Stimulated activated CD8-positive, alpha-beta memory T cell treated with anti-CD3 and anti-CD28 coated beads, Interleukin-15, amount 100 ng/mL, for 48 hours (primary cell): ENCODE results near the gene TTC9.

ENCODE experiments used
- DNase-seq, 2 donors: peaks; one replicate each; pipeline ENCODE4 v3.0.0-alpha.2; 2020; ENCODE audit warnings: low read depth in 2 of 2

TTC9 gene

DNA sequence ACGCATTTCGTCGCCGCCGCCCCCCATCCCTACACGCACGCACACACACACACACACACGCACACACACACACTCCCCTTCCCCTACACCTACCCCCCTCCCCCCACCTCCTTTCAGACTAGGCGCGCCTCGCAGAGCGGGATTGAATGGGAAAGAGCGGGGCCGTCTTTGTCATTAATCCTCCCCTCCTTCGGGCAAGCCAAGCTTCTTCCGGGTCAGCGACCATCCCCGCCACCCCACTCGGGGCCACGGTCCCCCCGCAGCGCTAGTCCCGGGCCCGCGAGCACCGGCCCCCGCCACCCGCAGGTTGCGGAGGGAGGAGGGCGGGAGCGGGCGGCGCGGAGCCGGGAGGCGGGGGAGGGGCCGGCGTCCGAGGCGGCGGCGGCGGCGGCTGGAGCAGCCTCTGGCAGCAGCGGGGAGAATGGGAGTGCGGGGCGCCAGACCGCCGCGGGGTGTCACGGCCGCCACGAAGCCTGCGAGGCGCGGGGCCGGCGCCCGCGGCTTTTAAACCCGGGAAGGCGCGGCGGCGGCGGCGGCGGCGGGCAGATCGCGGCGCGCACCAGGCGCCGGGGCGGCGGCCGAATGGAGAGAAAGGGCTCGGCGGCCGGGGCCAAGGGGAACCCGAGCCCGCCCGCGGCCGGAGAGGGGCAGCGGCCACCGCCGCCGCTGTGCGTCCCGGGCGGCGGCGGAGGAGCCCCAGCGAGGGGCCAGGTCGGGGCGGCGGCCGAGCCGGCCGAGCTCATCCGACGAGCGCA lies at the start of gene TTC9:
Gene TTC9, plus strand, starts transcription at position 369 of the 755 bp plus-strand sequence. Its CDS starts 214 bp downstream, at position 583.
- no peak for DNase-seq

DNA sequence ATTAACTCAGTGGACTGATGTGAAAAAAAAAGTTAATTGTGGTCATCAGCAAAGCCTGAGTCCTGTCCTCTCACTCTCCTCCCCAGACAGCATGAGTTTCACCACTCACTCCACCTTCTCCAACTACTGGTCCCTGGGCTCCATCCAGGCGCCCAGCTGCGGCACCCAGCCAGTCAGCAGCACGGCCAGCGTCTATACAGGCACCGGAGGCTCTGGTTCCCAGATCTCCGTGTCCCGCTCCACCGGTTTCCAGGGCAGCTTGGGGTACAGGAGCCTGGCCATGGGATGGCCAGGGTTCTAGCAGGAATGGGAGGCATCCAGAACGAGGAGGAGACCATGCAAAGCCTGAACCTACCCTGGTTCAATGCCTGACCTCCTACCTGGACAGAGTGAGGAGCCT lies 47.3 kb upstream of the TTC9 start:
- DNase-seq: no peak

DNA sequence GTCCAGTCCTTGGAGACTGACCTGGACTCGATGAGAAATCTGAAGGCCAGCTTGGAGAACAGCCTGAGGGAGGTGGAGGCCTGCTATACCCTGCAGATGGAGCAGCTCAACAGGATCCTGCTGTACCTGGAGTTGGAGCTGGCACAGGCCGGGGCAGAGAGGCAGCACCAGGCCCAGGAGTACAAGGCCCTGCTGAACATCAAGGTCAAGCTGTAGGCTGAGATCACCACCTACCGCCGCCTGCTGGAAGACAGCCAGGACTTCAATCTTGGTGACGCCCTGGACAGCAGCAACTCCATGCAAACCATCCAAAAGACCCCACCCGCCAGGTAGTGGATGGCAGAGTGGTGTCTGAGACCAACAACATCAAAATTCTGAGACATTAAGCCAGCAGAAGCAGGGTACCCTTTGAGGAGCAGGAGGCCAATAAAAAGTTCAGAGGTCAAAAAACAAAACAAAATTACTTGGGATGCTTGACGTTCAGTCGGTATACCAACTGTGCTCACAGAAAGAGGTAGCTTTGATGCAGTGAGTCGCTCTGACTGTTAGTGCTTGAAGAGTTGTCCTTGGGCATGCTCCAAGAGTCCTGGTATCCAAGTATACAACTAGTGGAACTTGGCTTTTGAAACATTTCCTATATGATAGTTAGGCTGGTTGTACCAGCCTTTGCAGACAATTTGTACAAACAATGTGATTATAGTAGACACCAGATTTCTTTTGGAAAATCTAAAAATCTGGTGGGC lies 46.1 kb upstream of the TTC9 start:
- DNase-seq: no peak

- no peak for DNase-seq
Observed at GRCh38 chr14:70597731-70598130, 44.0 kb upstream of the TTC9 start.

- DNase-seq: no peak
Observed at GRCh38 chr14:70599345-70599744, 42.4 kb upstream of the TTC9 start.

DNA sequence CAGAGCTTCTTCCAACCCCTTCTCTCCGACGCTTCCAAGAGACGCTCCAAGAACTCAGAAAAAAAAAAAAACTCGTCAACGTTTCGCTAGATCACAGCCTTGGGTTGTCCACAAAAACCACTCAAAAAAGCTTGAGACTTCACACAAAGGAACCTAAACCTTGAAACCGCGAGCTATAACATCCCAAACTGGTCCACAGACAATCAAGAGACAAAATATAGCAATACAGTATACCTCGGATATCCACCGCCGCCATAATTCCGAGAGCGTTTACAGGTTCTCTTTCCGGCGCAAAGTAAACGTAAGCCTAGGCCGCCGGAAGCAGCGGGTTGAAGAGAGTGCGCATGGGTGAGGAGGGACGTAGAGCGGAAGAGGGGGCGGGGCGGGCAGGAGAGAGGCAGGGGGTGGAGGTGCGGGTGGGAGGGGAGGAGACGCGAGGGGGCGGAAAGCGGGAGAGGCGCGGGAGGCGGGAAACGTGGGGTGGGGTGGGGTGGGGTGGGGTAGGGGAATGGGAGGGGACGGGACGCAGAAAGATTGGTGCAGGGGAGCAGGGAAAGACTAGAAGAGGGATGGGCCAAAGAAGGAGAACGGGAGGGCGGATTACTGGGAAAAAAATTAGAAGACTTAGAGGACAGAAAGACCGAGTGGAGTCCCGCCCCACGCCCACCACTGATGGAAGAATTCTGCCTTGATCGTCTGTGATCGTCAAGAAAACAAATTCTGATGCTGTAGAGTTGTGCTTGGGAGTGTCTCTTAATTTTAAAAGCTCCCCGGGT lies 41.1 kb upstream of the TTC9 start, which contains the start of gene MED6:
Gene MED6, minus strand, starts transcription at position 274 of the 776 bp plus-strand sequence. Its CDS starts 18 bp downstream, at position 256.
- DNase-seq: peak; percentile 83 to 88

DNA sequence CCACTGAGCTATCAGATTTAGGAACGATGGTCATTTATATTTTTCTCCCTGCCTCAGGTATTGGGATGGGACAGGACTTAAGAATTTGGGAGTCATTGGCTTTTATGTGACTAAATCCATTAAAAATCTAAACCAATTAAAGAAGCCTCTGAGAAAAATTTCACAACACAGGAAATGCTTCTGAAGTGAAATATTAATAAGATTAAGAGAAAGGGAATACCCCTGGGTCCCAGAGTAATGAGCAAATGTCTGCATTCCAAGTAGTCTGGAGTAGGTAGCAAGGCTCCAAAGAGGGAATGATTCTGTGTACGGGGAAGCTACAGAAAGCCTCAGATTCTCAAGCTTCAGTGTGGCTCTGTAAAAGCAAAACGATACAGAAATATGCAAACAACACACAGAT lies 40.6 kb upstream of the TTC9 start:
- DNase-seq: no peak

DNA sequence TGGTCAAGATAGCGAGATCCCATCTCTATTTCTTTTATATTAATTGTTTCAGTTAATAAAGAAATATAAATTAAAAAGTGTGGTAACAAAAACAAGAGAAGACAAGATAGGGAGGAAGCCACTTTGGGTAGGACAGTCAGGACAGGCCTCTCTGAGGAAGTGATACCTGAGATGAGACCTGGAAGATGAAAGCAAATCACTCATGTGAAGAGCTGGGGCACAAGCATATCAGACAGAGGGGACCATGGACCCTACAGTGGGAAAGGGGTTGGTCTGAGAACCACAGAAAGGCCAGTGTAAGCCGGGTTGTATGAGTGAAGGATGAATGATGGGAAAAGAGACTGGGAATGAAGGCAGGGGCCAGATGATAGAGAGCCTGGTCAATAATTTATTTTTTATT lies 39.5 kb upstream of the TTC9 start:
- DNase-seq: no peak

- DNase-seq: no peak
Observed at GRCh38 chr14:70611216-70611615, 30.5 kb upstream of the TTC9 start.

GRCh38 chr14:70616646-70617045 lies 25.1 kb upstream of the TTC9 start:
- no peak for DNase-seq

- DNase-seq: no peak
Observed at GRCh38 chr14:70618314-70618713, 23.4 kb upstream of the TTC9 start.

DNA sequence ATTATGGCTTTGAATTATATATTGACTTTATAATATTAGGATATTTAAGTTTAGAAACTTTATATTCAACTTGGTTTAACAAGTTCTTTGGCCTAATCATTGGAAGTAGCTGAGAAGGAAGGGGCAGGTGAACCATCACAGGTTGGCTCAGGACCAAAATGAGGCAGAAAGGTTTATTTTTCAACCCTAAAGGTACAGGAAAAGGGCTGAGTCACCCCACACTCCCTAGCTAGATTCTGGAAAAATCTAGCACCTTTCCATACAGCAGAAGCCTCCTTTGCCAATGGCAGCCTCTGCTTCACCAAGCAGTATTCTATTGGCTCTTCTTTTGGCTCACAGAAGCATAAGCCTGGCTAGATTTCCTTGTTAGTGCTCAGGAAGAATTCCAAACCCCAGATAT lies 22.0 kb upstream of the TTC9 start:
- no peak for DNase-seq

GRCh38 chr14:70622111-70622712 lies 19.5 kb upstream of the TTC9 start:
- DNase-seq: no peak

- DNase-seq: no peak
Observed at GRCh38 chr14:70624972-70625371, 16.7 kb upstream of the TTC9 start.

GRCh38 chr14:70631948-70632347 lies 9.8 kb upstream of the TTC9 start:
- DNase-seq: no peak

DNA sequence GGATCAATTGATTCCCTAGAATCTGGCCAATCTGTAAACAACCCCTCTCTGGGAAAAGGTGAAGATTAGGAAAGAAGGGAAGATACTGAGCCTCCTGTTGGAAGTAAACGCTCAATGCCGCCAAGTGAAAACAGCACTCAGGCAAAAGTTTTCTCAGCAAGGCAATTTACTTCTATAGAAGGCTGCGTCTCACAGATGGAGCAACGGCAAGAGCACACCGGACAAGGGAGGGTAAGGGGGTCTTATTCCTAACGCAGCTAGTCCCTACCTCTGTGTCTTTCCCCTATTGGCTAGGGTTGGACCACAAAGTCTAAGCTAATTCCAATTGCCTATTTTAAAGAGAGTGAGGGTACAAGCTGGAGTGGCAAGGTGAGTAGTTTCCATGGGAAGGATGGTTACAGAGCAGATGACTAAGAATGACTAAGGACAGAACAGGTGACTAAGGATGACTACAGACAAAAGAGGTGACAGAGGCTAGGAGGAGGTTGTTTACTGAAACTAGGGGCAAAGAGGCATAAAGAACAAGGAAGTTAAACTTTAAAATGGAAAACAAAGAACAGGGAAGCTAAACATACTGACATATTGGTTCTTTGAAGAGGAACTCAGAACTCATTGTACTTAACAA lies 5.6 kb upstream of the TTC9 start:
- DNase-seq: no peak

GRCh38 chr14:70638416-70638815 lies 3.3 kb upstream of the TTC9 start:
- no peak for DNase-seq

DNA sequence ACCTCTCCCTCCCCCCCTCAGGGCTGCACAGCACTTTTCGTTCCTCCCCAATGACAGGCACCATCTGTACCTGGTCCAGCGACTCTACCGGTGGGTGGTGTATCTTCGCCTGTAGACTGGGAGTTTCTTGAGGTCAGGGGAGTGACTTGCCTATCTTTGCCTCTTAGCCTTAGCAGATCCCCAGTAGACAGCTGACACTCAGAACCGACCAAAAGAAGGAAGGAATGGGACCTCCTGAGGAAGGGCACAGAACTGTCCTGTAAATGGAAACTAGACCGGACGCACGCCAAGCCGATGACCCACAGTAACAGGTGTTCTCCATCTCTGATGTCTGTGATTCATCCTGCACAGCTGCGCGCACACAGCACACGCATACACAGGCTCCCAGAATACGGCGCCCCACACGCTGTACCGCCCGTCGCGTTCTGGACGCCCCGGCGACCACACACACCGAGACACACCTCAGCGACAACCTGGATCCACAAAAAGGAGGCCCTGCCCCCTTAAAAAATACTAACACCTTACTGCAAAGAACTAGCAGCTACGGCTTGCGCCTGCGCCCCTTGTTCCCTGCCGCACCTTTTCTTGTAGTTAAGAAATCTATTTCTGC lies 673 bp upstream of the TTC9 start:
- DNase-seq: no peak

DNA sequence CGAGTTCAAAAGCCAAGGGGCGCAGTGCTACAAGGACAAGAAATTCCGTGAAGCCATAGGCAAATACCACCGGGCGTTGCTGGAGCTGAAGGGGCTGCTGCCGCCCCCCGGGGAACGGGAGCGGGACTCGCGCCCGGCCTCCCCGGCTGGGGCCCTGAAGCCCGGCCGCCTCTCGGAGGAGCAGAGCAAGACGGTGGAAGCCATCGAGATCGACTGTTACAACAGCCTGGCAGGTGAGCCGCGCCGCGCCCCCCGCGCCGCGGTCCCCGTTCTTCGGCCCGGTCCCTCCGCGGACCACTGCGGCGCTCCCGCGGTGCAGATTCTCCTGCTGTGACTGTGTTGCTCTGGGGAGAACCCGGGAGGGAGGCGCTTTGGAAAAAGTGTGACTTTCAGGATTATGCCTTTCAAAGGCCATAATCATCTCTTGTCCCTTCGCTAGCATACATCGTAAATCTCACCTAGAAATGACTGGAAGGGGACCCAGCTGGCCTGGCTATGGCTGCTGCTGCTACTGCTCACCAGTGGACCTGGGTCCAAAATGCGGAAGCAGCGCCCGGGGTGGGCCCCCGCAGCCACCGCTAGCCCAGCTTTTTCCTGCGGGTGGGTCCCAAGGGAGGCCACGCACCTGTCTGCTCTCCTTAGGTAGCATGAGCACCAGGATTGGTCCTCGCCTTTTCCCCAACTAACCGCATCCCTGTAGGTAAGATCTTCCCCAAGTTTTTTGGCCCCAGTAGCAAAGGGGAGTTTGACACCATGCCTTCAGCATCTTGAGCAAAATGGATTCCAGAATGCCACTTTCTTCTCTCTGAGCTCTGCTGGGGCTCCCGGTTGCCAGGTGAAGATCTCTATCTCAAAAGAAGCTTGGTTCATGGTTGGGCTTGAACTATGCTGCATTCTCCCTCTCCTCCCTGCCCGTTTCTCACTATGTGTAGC lies 853 bp downstream of the TTC9 start:
- DNase-seq: no peak

DNA sequence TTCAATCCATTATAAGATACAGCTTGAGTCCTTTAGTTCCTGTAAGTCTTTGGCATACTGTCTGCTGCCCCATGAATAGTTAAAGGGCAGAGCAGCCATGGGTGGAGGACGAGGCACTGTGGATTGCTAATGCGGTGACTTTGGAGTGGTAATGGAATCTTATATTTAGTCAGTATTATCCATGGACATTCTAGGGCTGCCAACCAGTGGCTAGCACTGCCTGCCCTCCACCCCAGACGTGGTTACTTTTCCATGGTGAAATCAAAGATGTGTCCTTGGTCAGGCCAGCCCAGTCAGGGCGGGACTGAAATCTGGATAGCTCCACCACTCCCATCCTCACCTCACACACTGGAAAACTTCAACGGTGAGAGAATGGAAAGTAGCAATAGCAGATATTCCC lies 2.3 kb downstream of the TTC9 start:
- no peak for DNase-seq
